Stimulated activated naive CD4-positive, alpha-beta T cell (primary cell): ENCODE measurements around the gene UCK1.

ENCODE experiments used
- DNase-seq, 6 experiments: peaks; one replicate each; lab custom pipeline; 2025; lab: John Stamatoyannopoulos, UW

UCK1 gene

DNA sequence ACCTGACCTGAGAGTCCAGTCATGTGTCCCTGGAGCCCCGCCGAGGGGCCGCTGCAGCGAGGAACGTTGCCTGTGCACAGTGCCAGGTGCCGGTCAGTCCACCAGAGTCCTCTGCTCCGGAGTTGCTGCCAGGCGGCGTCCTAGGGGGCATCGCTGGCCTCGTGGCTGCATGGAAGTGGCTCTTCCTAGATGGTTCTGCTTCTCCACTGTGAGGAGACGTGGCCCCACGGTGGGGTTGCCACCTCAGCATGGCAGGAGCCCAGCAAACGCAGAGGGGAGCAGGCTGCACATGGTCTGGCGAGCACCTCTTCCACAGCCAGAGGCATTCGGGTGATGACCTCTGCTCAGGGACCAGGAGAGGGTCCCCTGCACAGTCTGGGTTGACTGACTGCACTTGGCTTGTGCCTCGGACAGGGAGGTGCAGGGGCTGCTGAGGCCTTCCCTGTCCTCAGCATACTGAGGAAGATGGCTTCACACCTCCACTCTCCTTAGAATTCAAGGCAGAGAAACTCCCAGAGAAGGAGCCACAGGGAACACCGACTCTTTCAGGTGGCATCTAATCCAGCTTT is 54.2 kb downstream of the UCK1 start:
- DNase-seq, result no peak

DNA sequence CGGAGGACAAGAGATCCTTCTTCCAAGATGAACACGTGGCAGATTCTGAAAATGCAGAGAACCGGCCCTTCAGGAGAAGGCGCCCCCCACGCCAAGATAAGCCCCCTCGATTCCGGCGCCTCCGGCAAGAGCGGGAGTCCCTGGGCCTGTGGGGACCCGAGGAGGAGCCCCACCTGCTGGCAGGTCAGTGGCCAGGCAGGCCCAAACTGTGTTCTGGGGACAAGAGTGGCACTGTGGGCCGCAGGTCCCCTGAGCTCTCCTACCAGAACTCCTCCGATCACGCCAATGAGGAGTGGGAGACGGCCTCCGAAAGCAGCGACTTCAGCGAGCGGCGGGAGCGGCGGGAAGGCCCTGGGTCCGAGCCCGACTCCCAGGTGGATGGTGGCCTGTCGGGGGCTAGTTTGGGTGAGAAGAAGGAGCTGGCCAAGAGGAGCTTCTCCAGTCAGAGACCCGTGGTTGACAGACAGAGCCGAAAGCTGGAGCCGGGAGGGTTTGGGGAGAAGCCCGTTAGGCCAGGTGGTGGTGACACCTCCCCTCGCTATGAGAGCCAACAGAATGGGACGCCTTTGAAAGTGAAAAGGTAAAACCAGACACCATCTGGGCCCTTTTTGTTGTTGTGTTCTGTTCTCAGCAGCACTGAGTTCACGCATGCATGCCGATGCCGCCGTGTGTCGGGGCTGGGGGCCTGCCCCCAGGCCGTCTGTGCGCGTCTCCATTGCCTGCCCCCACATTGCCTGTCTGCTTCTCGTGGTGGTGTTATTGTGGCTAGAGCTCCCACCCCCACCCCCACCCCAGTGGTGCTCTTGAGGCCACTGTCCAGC is 54.9 kb downstream of the UCK1 start:
- no peak for DNase-seq

DNA sequence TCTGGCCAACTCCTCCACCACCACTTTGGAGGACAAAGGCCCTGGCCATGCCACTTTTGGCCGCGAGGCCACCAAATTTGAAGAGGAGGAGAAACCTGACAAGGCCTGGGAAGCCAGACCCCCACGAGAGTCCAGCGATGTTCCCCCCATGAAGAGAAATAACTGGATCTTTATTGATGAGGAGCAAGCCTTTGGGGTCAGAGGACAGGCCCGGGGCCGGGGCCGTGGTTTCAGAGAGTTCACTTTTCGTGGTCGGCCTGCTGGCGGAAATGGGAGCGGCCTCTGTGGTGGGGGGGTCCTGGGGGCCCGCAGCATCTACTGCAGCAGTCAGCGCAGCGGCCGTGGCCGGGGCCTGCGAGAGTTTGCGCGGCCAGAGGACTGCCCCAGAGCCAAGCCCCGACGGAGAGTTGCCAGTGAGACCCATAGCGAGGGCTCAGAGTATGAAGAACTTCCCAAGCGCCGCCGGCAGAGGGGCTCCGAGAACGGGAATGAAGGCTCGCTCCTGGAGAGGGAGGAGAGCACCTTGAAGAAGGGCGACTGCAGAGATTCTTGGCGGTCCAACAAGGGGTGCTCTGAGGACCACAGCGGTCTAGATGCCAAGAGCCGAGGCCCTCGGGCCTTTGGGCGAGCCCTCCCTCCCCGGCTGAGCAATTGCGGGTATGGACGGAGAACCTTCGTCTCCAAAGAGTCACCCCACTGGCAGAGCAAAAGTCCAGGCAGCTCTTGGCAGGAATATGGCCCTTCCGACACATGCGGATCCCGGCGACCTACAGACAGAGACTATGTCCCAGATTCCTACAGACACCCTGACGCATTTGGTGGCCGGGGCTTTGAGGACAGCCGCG is 55.7 kb downstream of the UCK1 start:
- no peak for DNase-seq

DNA sequence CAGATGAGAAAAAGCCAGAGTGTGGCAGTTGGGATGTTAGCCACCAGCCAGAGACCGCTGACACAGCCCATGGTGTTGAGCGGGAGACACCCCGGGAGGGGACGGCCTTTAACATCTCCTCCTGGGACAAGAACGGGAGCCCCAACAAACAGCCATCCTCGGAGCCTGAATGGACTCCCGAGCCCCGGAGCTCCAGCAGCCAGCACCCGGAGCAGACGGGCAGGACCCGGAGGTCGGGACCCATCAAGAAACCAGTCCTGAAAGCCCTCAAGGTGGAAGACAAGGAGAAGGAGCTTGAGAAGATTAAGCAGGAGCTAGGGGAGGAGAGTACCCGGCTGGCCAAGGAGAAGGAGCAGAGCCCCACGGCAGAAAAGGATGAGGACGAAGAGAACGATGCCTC is 56.4 kb downstream of the UCK1 start:
- DNase-seq, result no peak

- DNase-seq, result no peak
Measured at GRCh38 chr9:131473891-131474290, 57.2 kb downstream of the UCK1 start.
